Bronchial epithelial cell (primary cell): ENCODE results near the gene SMCO2. TPM values are rescaled to one million over a fixed set of nuclear protein-coding genes. Genes with fewer than 3 reads are reported as not detected.

Source experiments
- DNase-seq: peaks from one replicate; pipeline ENCODE4 v3.0.0-alpha.2; 2010; ENCODE audit warnings: low read depth
- FAIRE-seq: peaks from 2 replicates; lab custom pipeline; 2011; peaks lifted over from hg19 to GRCh38; lab: Jason Lieb, UNC
- H3K27me3 ChIP-seq: 2 replicates; pipeline ENCODE4 v1.5.1; 2011; ENCODE audit warnings: low read length; ENCODE audit not compliant: control insufficient read depth, insufficient read depth
- H3K36me3 ChIP-seq: 2 replicates; pipeline ENCODE4 v1.5.1; 2011; ENCODE audit warnings: low read length; ENCODE audit not compliant: control insufficient read depth, insufficient read depth
- H3K4me3 ChIP-seq: 2 replicates; pipeline ENCODE4 v1.5.1; 2011; ENCODE audit warnings: mild to moderate bottlenecking, low read depth, low read length, control low read depth
- CTCF ChIP-seq: IDR thresholded peaks from 2 replicates; pipeline ENCODE4 v1.5.1; 2011; ENCODE audit warnings: mild to moderate bottlenecking, moderate library complexity, low read length, control low read depth, inconsistent platforms; ENCODE audit not compliant: insufficient read depth, severe bottlenecking
- total RNA-seq: library from RNA; depleted of rRNA; stranded (reverse); fragments of >200 nt; gene quantifications from 2 replicates; pipeline ENCODE4 v1.2.1, GENCODE V29; 2014

Gene SMCO2
- total RNA-seq, 1 donor from 2014 or later, result 1.8 TPM

GRCh38 chr12:27530157-27530922 lies 83.8 kb downstream of the SMCO2 start:
- FAIRE-seq, result no peak
- Histone ChIP-seq H3K27me3 (no peaks in the 10 kb centered on the region), H3K4me3 (no peak overlapping the region), H3K36me3 (no peaks in the 10 kb centered on the region)
- no peak for TF ChIP-seq CTCF
- no peak for DNase-seq

- no peak for TF ChIP-seq CTCF
- DNase-seq (no peak), FAIRE-seq (no peak)
- peaks cover 2% of the 10 kb centered on the region for H3K36me3 ChIP-seq
- no peaks in the 10 kb centered on the region for H3K27me3 ChIP-seq
- H3K4me3 ChIP-seq, result no peak overlapping the region
Measured at GRCh38 chr12:27531896-27532295, 85.4 kb downstream of the SMCO2 start.

GRCh38 chr12:27534060-27534764 lies 87.7 kb downstream of the SMCO2 start:
- no peak for DNase-seq
- TF ChIP-seq CTCF, result no peak
- no peak overlapping the region for H3K4me3 ChIP-seq
- no peak for FAIRE-seq
- H3K36me3 ChIP-seq, result peaks cover 2% of the 10 kb centered on the region
- H3K27me3 ChIP-seq, result no peaks in the 10 kb centered on the region

GRCh38 chr12:27534765-27535161 lies 88.2 kb downstream of the SMCO2 start:
- no peak overlapping the region for H3K4me3 ChIP-seq
- peaks cover 2% of the 10 kb centered on the region for H3K36me3 ChIP-seq
- FAIRE-seq (no peak), DNase-seq (no peak)
- H3K27me3 ChIP-seq, result no peaks in the 10 kb centered on the region
- no peak for TF ChIP-seq CTCF

- H3K27me3 ChIP-seq, result no peaks in the 10 kb centered on the region
- H3K36me3 ChIP-seq, result peaks cover 2% of the 10 kb centered on the region
- no peak for FAIRE-seq
- DNase-seq, result no peak
- no peak for TF ChIP-seq CTCF
- no peak overlapping the region for H3K4me3 ChIP-seq
Measured at GRCh38 chr12:27535318-27535717, 88.8 kb downstream of the SMCO2 start.
